Motor neuron (in vitro differentiated cells): Measurements from ENCODE around the gene SPECC1. TPM values are rescaled to one million over a fixed set of nuclear protein-coding genes. Genes with fewer than 3 reads are reported as not detected.
A peak's percentile ranks its signal among the peaks of the same experiment; 100 is the strongest.
"Not testable (repeated sequence)": the region's sequence is repeated elsewhere in the genome, so short reads cannot be mapped to it uniquely, and the experiment has no call there.

Experiments used
- ATAC-seq, 8 experiments: fragments of 200-7000 bp; cut with Tn5 transposase; replicated peaks in 6 of 8; 2 replicates each; pipeline ENCODE4 v1.8.0; 2021; ENCODE audit warnings: mild to moderate bottlenecking in 8 of 8, moderate library complexity in 8 of 8
- H3K27ac ChIP-seq, 2 donors: fragments of 250-450 bp; sonication (Bioruptor Pico); 2 replicates each; pipeline ENCODE4 v1.9.0; 2021; ENCODE audit warnings: antibody characterized with exemption in 2 of 2, mild to moderate bottlenecking in 2 of 2, moderate library complexity in 1 of 2
- H3K4me1 ChIP-seq, 2 donors: fragments of 250-450 bp; sonication (Bioruptor Pico); replicated peaks in 1 of 2; 2 replicates each; pipeline ENCODE4 v1.6.1; 2021; ENCODE audit warnings: antibody characterized with exemption in 2 of 2, mild to moderate bottlenecking in 2 of 2, moderate library complexity in 1 of 2
- H3K4me3 ChIP-seq, 5 donors: fragments of 250-450 bp; sonication (Bioruptor Pico); 2 replicates each; pipeline ENCODE4 v1.9.0; 2021; ENCODE audit warnings: antibody characterized with exemption in 5 of 5, mild to moderate bottlenecking in 5 of 5, moderate library complexity in 4 of 5
- WGBS, 10 experiments: fragments of 450-650 bp; shearing (Covaris generic); methylation state at CpG; one replicate each; pipeline ENCODE4 v1.0.0; 2022; 5-methylcytosine and 5-hydroxymethylcytosine counted together
- in situ Hi-C, 9 experiments: fragments of 400-800 bp; cut with MboI; loops; one replicate each; pipeline ENCODE4 v1.15.0; 2021; ENCODE audit warnings: low sequenced_read_pairs in 9 of 9, low pct_unique_long_range_greater_than_20kb in 2 of 9; ENCODE audit not compliant: unreplicated experiment in 9 of 9
- total RNA-seq, 8 experiments: library from RNA; unstranded; fragments of 300-600 nt; gene quantifications; 2 replicates each; pipeline versions ENCODE4 v1.2.3 to v1.2.4, GENCODE V29; 2022

The SPECC1 gene
- total RNA-seq, 8 experiments from 2014 or later, result 25.8 to 269 (median 79.5) TPM

DNA sequence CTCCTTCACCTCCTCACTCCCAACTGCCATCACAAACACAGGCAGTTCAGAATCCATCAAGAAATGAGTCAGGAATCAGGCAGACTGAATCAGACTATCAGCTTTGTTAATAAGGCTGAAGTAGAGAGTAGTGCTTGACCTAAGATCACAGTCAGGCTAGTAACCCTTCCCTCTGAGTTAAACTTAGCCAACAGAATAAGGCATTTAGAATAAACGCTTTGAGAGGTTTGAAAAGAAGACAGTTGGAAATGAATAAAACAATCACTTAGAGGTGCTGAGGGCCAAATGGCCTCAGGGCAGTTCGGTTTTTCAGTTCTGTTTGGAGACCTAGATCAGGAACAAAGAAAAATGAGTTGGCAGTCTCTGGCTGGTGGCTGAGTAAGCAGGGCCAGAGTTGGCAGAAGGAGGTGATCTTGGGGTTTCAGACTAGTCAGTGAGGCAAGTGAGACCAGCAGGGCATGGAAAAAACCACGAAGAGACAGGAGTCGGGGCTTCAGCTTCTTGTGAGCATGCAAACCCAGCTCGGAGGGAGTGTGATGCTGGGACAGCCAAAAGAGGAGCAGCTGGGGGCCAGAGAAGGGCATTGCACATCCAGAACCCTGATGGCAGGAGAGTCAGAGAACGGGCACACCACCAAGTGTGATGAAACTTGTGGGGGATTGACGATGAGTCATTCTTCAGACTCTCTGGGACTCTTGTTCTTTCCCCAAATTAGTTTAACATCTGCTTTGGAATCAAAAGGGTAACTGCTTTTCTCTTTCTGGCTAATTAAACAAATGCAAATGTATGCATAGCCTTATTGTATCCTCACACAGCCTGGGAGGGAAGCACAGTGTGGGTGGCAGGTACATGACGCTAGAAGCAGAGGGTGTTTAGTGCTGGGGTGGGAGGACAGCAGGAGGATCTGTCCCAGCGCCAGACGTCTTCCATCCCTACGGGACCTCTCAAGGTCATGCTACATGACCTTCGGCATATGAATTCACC lies 54.8 kb downstream of the SPECC1 start:
- ATAC-seq, result peak; percentile 38 to 82 (median 50)
- no peak overlapping the region for H3K4me3 ChIP-seq
- in situ Hi-C loops, result no loop called here
- 0 to 89% (median 50%) methylated on average over 1 to 8 of the region's 12 CpGs; no CpG with 5 or more reads in 1 of the 10 experiments for WGBS, 10 experiments
- no peaks in the 10 kb centered on the region for H3K4me1 ChIP-seq
- H3K27ac ChIP-seq, result no peak overlapping the region

GRCh38 chr17:20066253-20066652 lies 57.1 kb downstream of the SPECC1 start:
- Histone ChIP-seq H3K4me3 (no peak overlapping the region), H3K27ac (no peak overlapping the region), H3K4me1 (no peaks in the 10 kb centered on the region)
- in situ Hi-C loops, result no loop called here
- WGBS, 10 experiments, result 0 to 100% (median 54%) methylated on average over 1 to 3 of the region's 4 CpGs; no CpG with 5 or more reads in 1 of the 10 experiments
- ATAC-seq, result peak in 2 of 8 experiments; percentile 10 to 56

DNA sequence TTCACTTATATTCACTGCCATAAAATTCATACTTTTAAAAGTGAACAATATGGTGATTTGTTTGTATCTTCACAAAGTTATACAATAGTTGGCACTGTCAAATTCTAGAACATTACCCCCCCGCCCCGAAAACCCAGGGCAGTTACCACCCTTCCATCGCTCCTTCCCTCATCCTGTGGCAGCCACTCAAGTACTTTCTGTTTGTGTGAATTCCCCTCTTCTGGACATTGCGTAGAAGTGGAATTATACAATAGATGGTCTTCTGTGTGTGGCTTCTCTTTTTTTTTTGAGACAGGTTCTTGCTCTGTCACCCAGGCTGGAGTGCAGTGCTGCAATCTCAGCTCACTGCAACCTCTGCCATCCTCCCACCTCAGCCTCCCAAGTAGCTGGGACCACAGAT lies 58.6 kb downstream of the SPECC1 start:
- no peak for ATAC-seq
- no peak overlapping the region for H3K27ac ChIP-seq
- H3K4me1 ChIP-seq, result no peaks in the 10 kb centered on the region
- in situ Hi-C loops, result no loop called here
- 73 to 100% (median 93%) methylated on average over 2 to 4 of the region's 4 CpGs; no CpG with 5 or more reads in 4 of the 10 experiments for WGBS, 10 experiments
- H3K4me3 ChIP-seq, result no peak overlapping the region

DNA sequence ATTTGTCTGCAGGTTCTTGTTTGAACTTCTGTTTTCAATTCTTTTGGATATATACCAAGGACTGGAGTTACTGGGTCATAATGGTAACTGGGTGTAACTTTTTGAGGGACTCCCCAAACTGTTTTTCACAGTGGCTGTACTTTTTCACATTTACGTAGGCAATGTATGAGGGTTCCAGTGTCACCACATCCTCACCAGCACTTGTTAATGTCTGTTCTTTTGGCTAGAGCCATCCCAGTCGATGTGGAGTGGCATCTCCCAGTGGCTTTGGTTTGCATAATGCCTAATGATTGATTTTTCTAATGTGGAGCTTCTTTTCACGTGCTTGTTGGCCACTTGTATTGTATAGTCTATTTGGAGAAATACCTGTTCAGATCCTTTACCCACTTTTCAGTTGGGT lies 59.3 kb downstream of the SPECC1 start:
- Histone ChIP-seq H3K4me3 (no peak overlapping the region), H3K27ac (no peak overlapping the region), H3K4me1 (no peaks in the 10 kb centered on the region)
- in situ Hi-C loops, result no loop called here
- WGBS, 10 experiments, result 52 to 85% (median 70%) methylated on average over 2 to 3 of the region's 3 CpGs
- no peak for ATAC-seq

DNA sequence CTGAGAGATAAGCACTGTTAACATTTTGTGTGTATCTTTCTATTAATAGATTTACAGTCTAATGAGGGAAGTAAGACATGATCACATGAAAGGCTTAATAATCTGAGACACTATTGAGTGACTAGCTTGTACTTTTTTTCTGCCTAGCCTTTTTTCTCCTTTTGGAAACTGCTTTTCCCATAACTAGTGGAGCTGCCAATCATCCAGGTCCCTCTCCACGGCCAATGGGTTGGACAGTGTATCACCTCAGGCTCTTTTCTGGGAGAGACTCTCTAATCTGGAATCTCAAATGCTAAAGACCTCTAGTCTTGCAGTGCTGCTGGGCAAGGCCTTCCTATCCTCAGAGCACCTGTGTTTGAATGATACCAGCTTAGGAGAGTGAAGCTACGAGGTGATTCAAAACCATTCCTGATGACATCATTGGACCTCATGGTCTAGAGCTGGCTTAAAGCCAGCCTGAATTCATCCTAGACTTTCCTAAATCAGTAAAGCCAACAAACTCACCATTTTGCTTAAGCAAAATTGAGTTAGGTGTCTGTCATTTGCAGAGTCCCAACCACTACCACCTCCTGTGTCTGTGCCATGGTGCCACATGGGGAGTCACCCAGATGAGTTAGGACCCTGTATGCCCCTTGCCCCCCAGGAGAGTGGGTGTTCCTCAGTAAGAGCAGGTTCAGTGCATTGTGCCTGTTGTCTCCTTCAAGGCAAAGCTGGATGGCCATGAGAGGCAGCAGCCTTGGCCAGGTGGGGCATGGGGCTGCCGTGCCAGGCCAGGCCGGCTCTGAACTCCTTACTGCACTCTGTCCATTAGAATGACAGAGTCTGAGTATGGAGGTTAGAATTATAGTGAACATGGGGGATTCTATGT lies 62.9 kb downstream of the SPECC1 start:
- no peaks in the 10 kb centered on the region for H3K4me1 ChIP-seq
- peak in 3 of 8 experiments; percentile 13 to 27 (median 14) for ATAC-seq
- H3K4me3 ChIP-seq, result no peak overlapping the region
- no peak overlapping the region for H3K27ac ChIP-seq
- 53 to 97% (median 88%) methylated on average over 1 to 4 of the region's 4 CpGs; no CpG with 5 or more reads in 5 of the 10 experiments for WGBS, 10 experiments
- in situ Hi-C loops, result no loop called here

- 67 to 100% (median 100%) methylated on average over 1 to 3 of the region's 3 CpGs; no CpG with 5 or more reads in 1 of the 10 experiments for WGBS, 10 experiments
Measured at GRCh38 chr17:20072692-20072992, 63.5 kb downstream of the SPECC1 start.

DNA sequence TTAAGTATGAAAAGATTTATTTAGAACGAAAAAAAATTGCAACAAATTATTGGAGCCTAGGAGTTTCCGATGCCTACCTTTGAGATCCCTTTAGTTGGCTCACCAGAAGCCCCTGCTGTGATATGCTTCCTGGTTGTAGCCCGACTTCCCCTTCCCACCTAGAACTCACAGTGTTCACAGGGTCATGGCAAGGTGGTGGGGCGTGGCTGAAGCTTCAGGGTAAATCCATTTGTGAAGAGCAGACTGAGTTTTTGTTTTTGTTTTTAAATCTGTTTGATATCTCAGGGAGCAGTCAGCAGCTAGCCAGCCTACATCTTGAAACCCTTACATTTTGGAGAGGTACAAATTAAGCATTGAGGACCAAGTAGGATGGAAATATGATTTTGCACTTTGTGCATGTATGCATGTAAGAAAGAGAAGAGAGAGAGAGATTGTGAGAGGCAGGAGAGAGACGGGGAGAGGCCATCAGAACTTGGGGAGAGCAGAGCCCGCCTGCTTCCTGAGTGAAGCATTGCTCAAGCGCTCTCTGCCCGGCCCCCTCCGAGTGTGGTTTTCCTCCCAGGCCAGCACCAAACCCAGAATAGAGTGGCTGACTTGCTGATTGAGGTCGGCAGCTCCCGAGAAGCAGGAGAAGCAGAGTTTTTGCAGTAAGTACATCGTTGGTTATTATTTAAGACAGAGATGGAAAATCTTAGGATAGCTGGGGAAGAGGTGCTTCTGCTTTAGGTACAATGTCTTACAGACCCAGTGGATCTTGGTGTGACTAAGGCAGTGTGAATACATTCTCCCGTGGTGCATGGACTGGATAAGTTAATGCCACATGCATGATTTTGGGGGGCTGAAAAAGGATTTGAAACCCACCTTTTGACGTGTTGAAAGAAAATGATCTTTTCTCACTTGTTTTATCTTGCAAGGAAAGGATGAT lies 64.2 kb downstream of the SPECC1 start:
- Histone ChIP-seq H3K4me3 (no peak overlapping the region), H3K27ac (no peak overlapping the region), H3K4me1 (no peaks in the 10 kb centered on the region)
- ATAC-seq, result peak in 3 of 8 experiments; percentile 47 to 78 (median 48)
- in situ Hi-C loops, result no loop called here
- 34 to 73% (median 50%) methylated on average over 2 to 14 of the region's 14 CpGs; no CpG with 5 or more reads in 2 of the 10 experiments for WGBS, 10 experiments

More at GRCh38 chr17:20072692-20072992, 63.5 kb downstream of the SPECC1 start:
- H3K4me3 ChIP-seq, result no peak overlapping the region
- no peaks in the 10 kb centered on the region for H3K4me1 ChIP-seq
- in situ Hi-C loops, result no loop called here
- H3K27ac ChIP-seq, result no peak overlapping the region
- ATAC-seq, result peak in 3 of 8 experiments; percentile 21 to 73 (median 30)

- no peak overlapping the region for H3K27ac ChIP-seq
- no peaks in the 10 kb centered on the region for H3K4me1 ChIP-seq
- in situ Hi-C loops, result no loop called here
- WGBS, 10 experiments, result 11 to 93% (median 74%) methylated on average over 1 to 5 of the region's 7 CpGs; no CpG with 5 or more reads in 3 of the 10 experiments
- peak in 1 of 8 experiments; percentile 13 for ATAC-seq
- H3K4me3 ChIP-seq, result no peak overlapping the region
Measured at GRCh38 chr17:20074001-20074400, 64.8 kb downstream of the SPECC1 start.

DNA sequence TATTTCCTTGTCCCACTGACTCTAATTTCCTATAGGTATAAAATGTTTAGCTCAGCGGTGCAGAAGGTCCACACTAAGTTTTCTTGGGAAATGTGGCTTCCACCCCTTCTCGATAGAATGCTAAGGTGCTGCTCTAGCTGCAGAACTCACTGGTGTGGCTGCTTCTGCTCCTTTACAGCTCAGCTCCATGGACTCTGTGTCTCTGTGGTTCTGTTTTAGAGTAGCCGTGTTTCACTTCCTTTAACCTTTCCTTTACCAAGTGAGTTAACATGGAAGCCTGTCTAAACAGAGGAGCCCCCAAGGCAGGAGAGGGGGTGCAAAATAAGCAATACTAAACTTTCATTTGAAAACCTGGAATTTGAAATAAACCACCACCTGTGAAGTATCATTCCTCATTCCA lies 65.3 kb downstream of the SPECC1 start:
- H3K4me1 ChIP-seq, result no peaks in the 10 kb centered on the region
- no peak for ATAC-seq
- WGBS, 10 experiments, result 47 to 100% (median 85%) methylated on average over 1 to 3 of the region's 3 CpGs; no CpG with 5 or more reads in 2 of the 10 experiments
- in situ Hi-C loops, result no loop called here
- H3K4me3 ChIP-seq, result no peak overlapping the region
- no peak overlapping the region for H3K27ac ChIP-seq

GRCh38 chr17:20076137-20076536 lies 67.0 kb downstream of the SPECC1 start:
- in situ Hi-C loops, H3K4me3 ChIP-seq, H3K27ac ChIP-seq, H3K4me1 ChIP-seq, ATAC-seq: not testable (repeated sequence)
- WGBS, 10 experiments, result 92 to 100% (median 100%) methylated on average over 1 to 3 of the region's 3 CpGs; no CpG with 5 or more reads in 2 of the 10 experiments

DNA sequence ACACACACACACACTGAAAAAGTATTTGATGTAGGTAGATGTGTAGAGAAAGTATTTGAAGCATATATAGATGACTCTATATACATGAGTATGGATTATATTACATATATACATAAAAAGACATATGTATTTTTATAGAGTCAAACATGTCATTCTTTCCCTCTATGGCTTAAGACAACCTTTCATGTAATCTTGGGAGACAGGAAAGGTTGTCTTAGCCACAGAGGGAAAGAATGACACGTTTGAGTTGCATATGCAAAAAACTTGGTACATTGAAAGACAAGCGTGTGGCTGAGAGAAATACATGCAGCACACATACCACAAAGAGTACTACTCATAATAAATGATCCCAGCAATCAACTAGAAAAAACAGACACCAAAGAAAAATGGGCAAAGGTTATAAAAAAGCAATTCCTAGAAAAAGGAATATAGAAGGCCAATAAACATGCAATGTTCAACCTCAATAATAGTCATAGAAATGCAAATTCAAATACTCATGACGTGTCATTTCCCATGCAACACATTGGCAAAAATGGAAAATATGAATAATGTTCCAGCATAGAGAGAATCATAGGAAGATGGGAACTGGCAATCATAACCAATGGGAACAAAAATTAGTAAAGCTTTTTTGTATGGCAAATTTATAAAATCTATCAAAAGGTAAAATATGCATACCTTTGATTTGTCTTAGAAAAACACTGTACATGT lies 69.0 kb downstream of the SPECC1 start:
- no peaks in the 10 kb centered on the region for H3K4me1 ChIP-seq
- 7 to 92% (median 62%) methylated on average over 2 to 3 of the region's 3 CpGs for WGBS, 10 experiments
- ATAC-seq, result peak in 2 of 8 experiments; percentile 25 to 49
- in situ Hi-C loops, result no loop called here
- no peak overlapping the region for H3K4me3 ChIP-seq
- H3K27ac ChIP-seq, result no peak overlapping the region

- peaks cover 0 to 1% of the 10 kb centered on the region in 2 donors for H3K4me1 ChIP-seq
- in situ Hi-C loops, result no loop called here
- ATAC-seq, result no peak
- WGBS, 10 experiments, result 50 to 100% (median 76%) methylated on average over 1 to 4 of the region's 10 CpGs; no CpG with 5 or more reads in 4 of the 10 experiments
- H3K27ac ChIP-seq, result no peak overlapping the region
- H3K4me3 ChIP-seq, result no peak overlapping the region
Measured at GRCh38 chr17:20080513-20080912, 71.4 kb downstream of the SPECC1 start.
